Left lung (tissue), 10 donors: Measurements from ENCODE around the gene DNMT3A. TPM values are rescaled to one million over a fixed set of nuclear protein-coding genes. Genes with fewer than 3 reads are reported as not detected.
A peak's percentile ranks its signal among the peaks of the same experiment; 100 is the strongest.

Experiments
- ATAC-seq: fragments of 200-7000 bp; cut with Tn5 transposase; one replicate; pipeline ENCODE4 v1.9.1; 2020; ENCODE audit warnings: moderate library complexity
- DNase-seq, 4 donors: peaks; one replicate each; pipeline ENCODE4 v3.0.0-alpha.2; 2013 to 2020
- H3K27ac ChIP-seq, 2 donors: fragments of 200-600 bp; sonication (generic) in 1 of 2; one replicate each; pipeline versions ENCODE4 v1.5.0 to v1.8.0; 2020 to 2021
- H3K27me3 ChIP-seq, 2 donors: fragments of 200-600 bp; sonication (generic) in 1 of 2; one replicate each; pipeline versions ENCODE4 v1.5.0 to v1.8.0; 2020 to 2021
- H3K36me3 ChIP-seq, 2 donors: fragments of 200-600 bp; sonication (generic) in 1 of 2; one replicate each; pipeline versions ENCODE4 v1.5.0 to v1.8.0; 2020 to 2021
- H3K4me1 ChIP-seq, 2 donors: fragments of 200-600 bp; one replicate each; pipeline ENCODE4 v1.8.0; 2021
- H3K4me3 ChIP-seq, 2 donors: fragments of 200-600 bp; sonication (generic) in 1 of 2; one replicate each; pipeline versions ENCODE4 v1.5.0 to v1.8.0; 2020 to 2021; ENCODE audit warnings: mild to moderate bottlenecking in 1 of 2
- H3K9me3 ChIP-seq, 2 donors: fragments of 200-600 bp; sonication (generic) in 1 of 2; one replicate each; pipeline versions ENCODE4 v1.5.0 to v1.8.0; 2020 to 2021
- intact Hi-C, 2 donors: fragments of 100-400 bp; cut with DNase I; formaldehyde crosslinking; loops; one replicate each; pipeline versions ENCODE4 v1.11.2 to v1.14.2; 2022
- polyA plus RNA-seq, 6 donors: library from polyadenylated mRNA; unstranded; fragments of 120-200 nt; gene quantifications; one replicate each; pipeline ENCODE4 v1.2.1, GENCODE V29; 2013; ENCODE audit not compliant: insufficient read length in 6 of 6
- total RNA-seq, 2 donors: library from RNA; stranded (reverse); fragmentation: NEBNext Ultra II Directional; extraction: Animal tissue kit (Norgen Biotek cat#: 25700); gene quantifications; one replicate each; pipeline ENCODE4 v1.2.1, GENCODE V29; 2021
- TF ChIP-seq, protein P1 (sequence below), 2 donors: fragments of 200-600 bp; sonication (generic) in 1 of 2; IDR thresholded peaks; one replicate each; pipeline versions ENCODE4 v1.5.0 to v1.8.0; 2021; ENCODE audit warnings: antibody characterized with exemption in 2 of 2
- donor health status: DM: no; HTN: yes; CAD: no.
- donor health status: DM: no; HTN: no; CAD: no.

DNMT3A gene
- total and polyA plus RNA-seq, 8 donors: 37.5 to 123 (median 100) TPM

DNA sequence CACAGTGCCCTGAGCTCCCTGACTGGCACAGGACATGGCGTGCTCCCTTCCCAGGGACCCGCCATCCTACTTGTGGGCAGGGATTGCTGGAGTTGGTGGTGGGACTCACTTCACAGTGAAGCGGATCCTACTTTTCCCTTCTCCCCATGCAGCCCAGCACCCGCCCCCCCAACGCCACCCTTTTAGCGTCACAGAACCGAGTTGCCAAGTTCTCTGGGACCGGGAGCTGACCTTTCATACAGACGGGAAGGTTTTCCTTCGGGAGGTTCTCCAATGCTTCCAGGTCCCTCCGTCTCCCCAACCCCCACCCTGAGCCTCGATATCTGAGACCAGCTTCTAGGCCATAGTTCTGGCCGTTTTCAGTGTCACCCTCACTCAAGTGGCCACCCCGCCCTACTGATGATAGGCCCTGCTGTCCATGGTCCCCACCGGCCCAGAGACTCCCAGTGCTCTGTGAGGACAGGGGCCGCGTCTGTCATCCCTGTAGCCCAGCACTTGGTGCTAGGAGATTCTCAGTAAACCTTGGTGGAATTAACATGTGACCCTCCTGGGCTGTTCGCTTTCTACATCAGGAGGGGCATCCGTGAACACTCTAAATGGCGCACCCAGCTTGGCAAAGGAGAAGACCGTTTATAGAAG is 1.6 kb upstream of the DNMT3A start:
- ATAC-seq (no peak), DNase-seq (no peak)
- intact Hi-C loops: no loop called here
- Histone ChIP-seq H3K9me3 (no peaks in the 10 kb centered on the region), H3K27me3 (no peaks in the 10 kb centered on the region), H3K36me3 (no peaks in the 10 kb centered on the region), H3K27ac (no peak overlapping the region), H3K4me1 (peaks cover 12 to 30% of the 10 kb centered on the region in 2 donors), H3K4me3 (no peak overlapping the region)
- TF ChIP-seq, protein P1, sequence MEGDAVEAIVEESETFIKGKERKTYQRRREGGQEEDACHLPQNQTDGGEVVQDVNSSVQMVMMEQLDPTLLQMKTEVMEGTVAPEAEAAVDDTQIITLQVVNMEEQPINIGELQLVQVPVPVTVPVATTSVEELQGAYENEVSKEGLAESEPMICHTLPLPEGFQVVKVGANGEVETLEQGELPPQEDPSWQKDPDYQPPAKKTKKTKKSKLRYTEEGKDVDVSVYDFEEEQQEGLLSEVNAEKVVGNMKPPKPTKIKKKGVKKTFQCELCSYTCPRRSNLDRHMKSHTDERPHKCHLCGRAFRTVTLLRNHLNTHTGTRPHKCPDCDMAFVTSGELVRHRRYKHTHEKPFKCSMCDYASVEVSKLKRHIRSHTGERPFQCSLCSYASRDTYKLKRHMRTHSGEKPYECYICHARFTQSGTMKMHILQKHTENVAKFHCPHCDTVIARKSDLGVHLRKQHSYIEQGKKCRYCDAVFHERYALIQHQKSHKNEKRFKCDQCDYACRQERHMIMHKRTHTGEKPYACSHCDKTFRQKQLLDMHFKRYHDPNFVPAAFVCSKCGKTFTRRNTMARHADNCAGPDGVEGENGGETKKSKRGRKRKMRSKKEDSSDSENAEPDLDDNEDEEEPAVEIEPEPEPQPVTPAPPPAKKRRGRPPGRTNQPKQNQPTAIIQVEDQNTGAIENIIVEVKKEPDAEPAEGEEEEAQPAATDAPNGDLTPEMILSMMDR (IDR thresholded peaks at IDR 0.05): no peak

GRCh38 chr2:25342372-25343186 is 854 bp upstream of the DNMT3A start:
- no peaks in the 10 kb centered on the region for H3K27me3 ChIP-seq
- intact Hi-C loops: no loop called here
- TF ChIP-seq, protein P1 (IDR thresholded peaks at IDR 0.05): peak; percentile 98
- no peaks in the 10 kb centered on the region for H3K36me3 ChIP-seq
- H3K9me3 ChIP-seq: no peaks in the 10 kb centered on the region
- DNase-seq: peak; percentile 70 to 95 (median 86)
- peak overlapping the region; percentile 59 to 68 for H3K27ac ChIP-seq
- peak overlapping the region; percentile 54 to 74 for H3K4me3 ChIP-seq
- peaks cover 12 to 34% of the 10 kb centered on the region in 2 donors for H3K4me1 ChIP-seq
- peak; percentile 94 for ATAC-seq

DNA sequence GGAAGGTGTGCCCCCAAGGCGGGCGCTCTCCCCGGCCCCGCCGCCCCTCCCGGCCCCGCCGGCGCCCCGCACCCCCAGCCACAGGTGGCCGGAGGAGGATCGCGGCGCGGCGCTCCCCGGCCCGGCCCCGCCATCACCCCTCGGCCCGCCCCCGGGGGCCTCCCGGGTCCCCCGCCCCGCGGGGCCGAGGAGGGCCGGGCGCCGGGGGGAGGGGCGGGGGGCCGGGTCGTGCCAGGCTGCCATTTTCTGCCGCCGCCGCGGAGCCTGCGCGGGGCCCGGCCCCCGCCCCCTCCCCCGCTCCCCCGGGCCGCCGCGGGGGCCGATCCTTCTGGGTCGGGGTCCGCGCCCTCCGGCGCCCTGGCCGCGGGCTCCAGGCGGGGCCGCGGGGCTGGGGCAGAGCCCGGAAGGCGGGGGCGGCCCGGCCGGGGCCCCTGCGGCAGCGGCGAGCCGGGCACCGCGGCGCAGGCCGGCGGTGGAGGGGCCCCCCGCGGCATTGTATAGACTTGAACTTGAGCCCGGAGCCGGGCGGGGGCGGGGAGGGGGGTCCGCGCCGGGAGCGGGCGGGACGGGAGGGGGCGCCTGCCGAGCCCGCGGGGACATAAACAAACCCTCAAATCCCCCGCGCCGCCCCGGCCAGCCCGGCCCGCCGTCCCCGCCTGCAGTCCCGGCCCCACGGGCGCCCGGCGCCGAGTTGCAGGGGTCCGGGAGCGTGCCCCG is 556 bp downstream of the DNMT3A start:
- Histone ChIP-seq H3K27me3 (no peaks in the 10 kb centered on the region), H3K4me3 (peak overlapping the region; percentile 53 to 74), H3K27ac (peak overlapping the region; percentile 13 to 53), H3K36me3 (no peaks in the 10 kb centered on the region), H3K4me1 (peaks cover 12 to 34% of the 10 kb centered on the region in 2 donors), H3K9me3 (no peaks in the 10 kb centered on the region)
- intact Hi-C loops: no loop called here
- ATAC-seq (peak; percentile 5), DNase-seq (peak in 2 of 4 donors; percentile 57 to 85)
- TF ChIP-seq, protein P1 (IDR thresholded peaks at IDR 0.05): no peak

- DNase-seq: peak in 2 of 4 donors; percentile 72 to 84
- peaks cover 12 to 40% of the 10 kb centered on the region in 2 donors for H3K4me1 ChIP-seq
- no peaks in the 10 kb centered on the region for H3K36me3 ChIP-seq
- H3K9me3 ChIP-seq: no peaks in the 10 kb centered on the region
- TF ChIP-seq, protein P1 (IDR thresholded peaks at IDR 0.05): no peak
- H3K27me3 ChIP-seq: no peaks in the 10 kb centered on the region
- H3K4me3 ChIP-seq: peak overlapping the region; percentile 53 to 74
- peak overlapping the region; percentile 9 to 66 for H3K27ac ChIP-seq
- ATAC-seq: peak; percentile 32
- intact Hi-C loops: no loop called here
Observed at GRCh38 chr2:25340181-25340921, 1.4 kb downstream of the DNMT3A start.
